Liver (tissue), 9 donors: ENCODE data around the gene CST8. TPM values are rescaled to one million over a fixed set of nuclear protein-coding genes. Genes with fewer than 3 reads are reported as not detected.

Experiments used
- DNase-seq: peaks from one replicate; pipeline ENCODE4 v3.0.0-alpha.2; 2017; ENCODE audit warnings: low spot score
- H3K27ac ChIP-seq, 2 donors: one replicate each; pipeline ENCODE4 v1.7.0; 2013; ENCODE audit warnings: inconsistent platforms in 2 of 2, low read length in 2 of 2, control low read depth in 1 of 2, low read depth in 1 of 2, mild to moderate bottlenecking in 1 of 2
- H3K27me3 ChIP-seq, 4 donors: one replicate each; pipeline versions ENCODE4 v1.6.1 to v1.7.0; 2013; ENCODE audit warnings: low read length in 3 of 4, inconsistent platforms in 1 of 4, mild to moderate bottlenecking in 1 of 4, moderate library complexity in 1 of 4; ENCODE audit not compliant: control insufficient read depth in 4 of 4, insufficient read depth in 4 of 4
- H3K36me3 ChIP-seq, 4 donors: one replicate each; pipeline versions ENCODE4 v1.6.1 to v1.7.0; 2013; ENCODE audit warnings: low read length in 3 of 4, mild to moderate bottlenecking in 3 of 4, low read depth in 1 of 4, moderate library complexity in 1 of 4; ENCODE audit not compliant: control insufficient read depth in 4 of 4, insufficient read depth in 3 of 4
- H3K4me1 ChIP-seq, 4 donors: one replicate each; pipeline versions ENCODE4 v1.6.1 to v1.7.0; 2013; ENCODE audit warnings: low read length in 3 of 4, mild to moderate bottlenecking in 3 of 4, moderate library complexity in 1 of 4; ENCODE audit not compliant: control insufficient read depth in 4 of 4, insufficient read depth in 4 of 4
- H3K4me3 ChIP-seq, 3 donors: one replicate each; pipeline versions ENCODE4 v1.6.1 to v1.7.0; 2013; ENCODE audit warnings: low read length in 3 of 3, control low read depth in 1 of 3, low read depth in 1 of 3, mild to moderate bottlenecking in 1 of 3
- H3K9ac ChIP-seq, 2 donors: one replicate each; pipeline ENCODE4 v1.7.0; 2013; ENCODE audit warnings: low read length in 2 of 2, mild to moderate bottlenecking in 2 of 2, moderate library complexity in 2 of 2, control low read depth in 1 of 2, low read depth in 1 of 2
- H3K9me3 ChIP-seq, 4 donors: one replicate each; pipeline versions ENCODE4 v1.6.1 to v1.7.0; 2013; ENCODE audit warnings: low read length in 3 of 4; ENCODE audit not compliant: control insufficient read depth in 4 of 4
- ATF3 ChIP-seq: IDR thresholded peaks from 2 replicates; pipeline ENCODE4 v1.6.1; 2016; ENCODE audit warnings: antibody characterized with exemption
- EGR1 ChIP-seq, 2 donors: IDR thresholded peaks; 2 replicates each; pipeline ENCODE4 v1.6.1; 2016 to 2018; ENCODE audit warnings: antibody characterized with exemption in 2 of 2, low read depth in 2 of 2
- FOXA1 ChIP-seq: IDR thresholded peaks from 2 replicates; pipeline ENCODE4 v1.6.1; 2016; ENCODE audit warnings: antibody characterized with exemption
- FOXA2 ChIP-seq: IDR thresholded peaks from 2 replicates; pipeline ENCODE4 v1.6.1; 2016; ENCODE audit warnings: antibody characterized with exemption
- GABPA ChIP-seq, 2 donors: IDR thresholded peaks in 1 of 2; conservative IDR thresholded peaks in 1 of 2; 2 replicates each; pipeline ENCODE4 v1.6.1; 2016; ENCODE audit warnings: antibody characterized with exemption in 2 of 2, mild to moderate bottlenecking in 1 of 2, moderate library complexity in 1 of 2
- HNF4A ChIP-seq, 2 donors: conservative IDR thresholded peaks; 2 replicates each; pipeline ENCODE4 v1.6.1; 2016; ENCODE audit warnings: antibody characterized with exemption in 2 of 2, mild to moderate bottlenecking in 2 of 2
- HNF4G ChIP-seq: IDR thresholded peaks from 2 replicates; pipeline ENCODE4 v1.6.1; 2016; ENCODE audit warnings: antibody characterized with exemption
- JUND ChIP-seq, 2 donors: IDR thresholded peaks; 2 replicates each; pipeline ENCODE4 v1.6.1; 2016; ENCODE audit warnings: antibody characterized with exemption in 2 of 2
- MAX ChIP-seq: IDR thresholded peaks from 2 replicates; pipeline ENCODE4 v1.6.1; 2016; ENCODE audit warnings: antibody characterized with exemption
- NR2F2 ChIP-seq: IDR thresholded peaks from 2 replicates; pipeline ENCODE4 v1.6.1; 2016; ENCODE audit warnings: antibody characterized with exemption
- RAD21 ChIP-seq, 2 donors: IDR thresholded peaks; 2 replicates each; pipeline ENCODE4 v1.6.1; 2016; ENCODE audit warnings: antibody characterized with exemption in 2 of 2, mild to moderate bottlenecking in 2 of 2
- REST ChIP-seq: IDR thresholded peaks from 2 replicates; pipeline ENCODE4 v1.6.1; 2016; ENCODE audit warnings: antibody characterized with exemption, mild to moderate bottlenecking
- RXRA ChIP-seq, 2 donors: IDR thresholded peaks; 2 replicates each; pipeline ENCODE4 v1.6.1; 2017 to 2018; ENCODE audit warnings: antibody characterized with exemption in 2 of 2, mild to moderate bottlenecking in 1 of 2
- SP1 ChIP-seq: IDR thresholded peaks from 2 replicates; pipeline ENCODE4 v1.6.1; 2018; ENCODE audit warnings: antibody characterized with exemption, mild to moderate bottlenecking
- TAF1 ChIP-seq: conservative IDR thresholded peaks from 2 replicates; pipeline ENCODE4 v1.6.1; 2016; ENCODE audit warnings: antibody characterized with exemption, mild to moderate bottlenecking
- YY1 ChIP-seq: IDR thresholded peaks from 2 replicates; pipeline ENCODE4 v1.6.1; 2016; ENCODE audit warnings: antibody characterized with exemption, mild to moderate bottlenecking
- ZBTB33 ChIP-seq: IDR thresholded peaks from 2 replicates; pipeline ENCODE4 v1.6.1; 2016; ENCODE audit warnings: antibody characterized with exemption
- WGBS: extraction: QIAGEN DNeasy Blood & Tissue Kit; methylation state at CpG from one replicate; pipeline ENCODE4 v1.1.7; 2013; 5-methylcytosine and 5-hydroxymethylcytosine counted together
- polyA plus RNA-seq, 2 donors: library from polyadenylated mRNA; stranded (reverse) in 1 of 2; unstranded in 1 of 2; fragments of 200-250 nt in 1 of 2; fragments of >200 nt in 1 of 2; fragmentation: Nextera tagmentation in 1 of 2; extraction: Ambion mirVana in 1 of 2; gene quantifications; one replicate each; pipeline versions ENCODE4 v1.2.1 to v1.2.3, GENCODE V29; 2013 to 2015
- total RNA-seq, 2 donors: library from RNA; depleted of rRNA; stranded (reverse); fragments of >200 nt; gene quantifications; one replicate each; pipeline ENCODE4 v1.2.3, GENCODE V29; 2014
- donor health status: healthy.
- donor health status: healthy.
- donor health status: healthy.
- donor health status: healthy.
- donor health status: healthy.

CST8 gene
- total and polyA plus RNA-seq, 4 donors, result not detected

GRCh38 chr20:23507346-23507745, 16.4 kb downstream of the CST8 start:
- no peak overlapping the region for H3K9ac ChIP-seq

GRCh38 chr20:23508449-23509229, 17.7 kb downstream of the CST8 start:
- no peak overlapping the region for H3K27ac ChIP-seq
- H3K36me3 ChIP-seq, result no peaks in the 10 kb centered on the region
- H3K4me1 ChIP-seq, result no peaks in the 10 kb centered on the region
- H3K27me3 ChIP-seq, result peaks cover 0 to 9% (median under 1%) of the 10 kb centered on the region in 4 donors
- TF ChIP-seq MAX (no peak), TAF1 (no peak), RXRA (IDR thresholded peaks at IDR 0.05) (no peak), HNF4G (no peak), FOXA1 (no peak), HNF4A (conservative IDR thresholded peaks at IDR 0.05) (no peak), ATF3 (no peak), RAD21 (IDR thresholded peaks at IDR 0.05) (no peak), YY1 (no peak), SP1 (no peak), NR2F2 (no peak), ZBTB33 (no peak), REST (no peak), EGR1 (IDR thresholded peaks at IDR 0.05; ENCODE audit: low read depth in 2 of 2) (no peak), FOXA2 (no peak), GABPA (IDR thresholded peaks at IDR 0.05 in 1 of 2, conservative IDR thresholded peaks at IDR 0.05 in 1 of 2) (no peak)
- no peak for DNase-seq
- no peaks in the 10 kb centered on the region for H3K9me3 ChIP-seq
- WGBS, result 66% methylated on average over 8 of the region's 8 CpGs
- H3K9ac ChIP-seq, result no peak overlapping the region
- no peak overlapping the region for H3K4me3 ChIP-seq

More at GRCh38 chr20:23507346-23507745, 16.4 kb downstream of the CST8 start:
- Histone ChIP-seq H3K4me3 (no peak overlapping the region), H3K27me3 (peaks cover 0 to 9% (median under 1%) of the 10 kb centered on the region in 4 donors), H3K36me3 (no peaks in the 10 kb centered on the region), H3K9me3 (no peaks in the 10 kb centered on the region), H3K27ac (no peak overlapping the region), H3K4me1 (no peaks in the 10 kb centered on the region)
- DNase-seq, result no peak
- TF ChIP-seq YY1, result no peak
- TF ChIP-seq JUND (IDR thresholded peaks at IDR 0.05), result no peak
- no peak for TF ChIP-seq FOXA2
- TF ChIP-seq HNF4G, result no peak
- 89% methylated on average over 6 of the region's 6 CpGs for WGBS
